ENCODE data around the gene APOBEC3A. TPM values are rescaled to one million over a fixed set of nuclear protein-coding genes. Genes with fewer than 3 reads are reported as not detected.
A peak's percentile ranks its signal among the peaks of the same experiment; 100 is the strongest.
"Not testable (repeated sequence)": the region's sequence is repeated elsewhere in the genome, so short reads cannot be mapped to it uniquely, and the experiment has no call there.

Gene APOBEC3A
- total RNA-seq, 6 experiments from 2014 or later: 0.73 to 2.8 (median 1.1) TPM

DNA sequence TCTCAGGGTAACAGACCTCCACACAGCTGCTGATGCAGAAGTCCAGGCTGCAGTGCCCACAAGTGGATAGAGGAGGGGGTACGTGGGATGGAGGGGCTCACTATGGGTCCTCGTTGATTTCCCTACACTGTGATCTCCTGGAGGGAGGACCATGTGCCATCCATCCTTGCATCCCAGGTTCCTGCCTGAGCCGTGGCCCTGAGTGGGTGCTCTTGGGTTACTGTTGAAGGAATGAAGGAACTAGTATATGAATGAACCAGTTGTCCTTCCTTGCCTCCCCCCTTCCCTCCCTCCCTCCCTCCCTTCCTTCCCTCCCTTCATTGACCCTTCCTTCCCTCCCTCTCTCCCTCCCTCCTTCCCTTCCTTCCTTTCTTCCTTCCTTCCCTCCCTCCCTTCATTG lies 40.1 kb downstream of the APOBEC3A start:
- ATAC-seq: no peak
- DNase-seq: no peak
- intact Hi-C loops (cut with DNase I): no loop called here
- Histone ChIP-seq H3K4me1 (no peaks in the 10 kb centered on the region), H3K27me3 (no peaks in the 10 kb centered on the region), H3K9me3 (no peaks in the 10 kb centered on the region), H3K4me3 (no peak overlapping the region), H3K36me3 (no peaks in the 10 kb centered on the region), H3K27ac (no peak overlapping the region)
- whole genome bisulfite sequencing (ENCODE audit: insufficient coverage, low coverage, low lambda C conversion rate, missing lambda C conversion rate): 66% methylated on average over 3 of the region's 3 CpGs
- TF ChIP-seq POLR2A (IDR thresholded peaks at IDR 0.05): no peak
- TF ChIP-seq, protein P1, sequence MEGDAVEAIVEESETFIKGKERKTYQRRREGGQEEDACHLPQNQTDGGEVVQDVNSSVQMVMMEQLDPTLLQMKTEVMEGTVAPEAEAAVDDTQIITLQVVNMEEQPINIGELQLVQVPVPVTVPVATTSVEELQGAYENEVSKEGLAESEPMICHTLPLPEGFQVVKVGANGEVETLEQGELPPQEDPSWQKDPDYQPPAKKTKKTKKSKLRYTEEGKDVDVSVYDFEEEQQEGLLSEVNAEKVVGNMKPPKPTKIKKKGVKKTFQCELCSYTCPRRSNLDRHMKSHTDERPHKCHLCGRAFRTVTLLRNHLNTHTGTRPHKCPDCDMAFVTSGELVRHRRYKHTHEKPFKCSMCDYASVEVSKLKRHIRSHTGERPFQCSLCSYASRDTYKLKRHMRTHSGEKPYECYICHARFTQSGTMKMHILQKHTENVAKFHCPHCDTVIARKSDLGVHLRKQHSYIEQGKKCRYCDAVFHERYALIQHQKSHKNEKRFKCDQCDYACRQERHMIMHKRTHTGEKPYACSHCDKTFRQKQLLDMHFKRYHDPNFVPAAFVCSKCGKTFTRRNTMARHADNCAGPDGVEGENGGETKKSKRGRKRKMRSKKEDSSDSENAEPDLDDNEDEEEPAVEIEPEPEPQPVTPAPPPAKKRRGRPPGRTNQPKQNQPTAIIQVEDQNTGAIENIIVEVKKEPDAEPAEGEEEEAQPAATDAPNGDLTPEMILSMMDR (IDR thresholded peaks at IDR 0.05): no peak

DNA sequence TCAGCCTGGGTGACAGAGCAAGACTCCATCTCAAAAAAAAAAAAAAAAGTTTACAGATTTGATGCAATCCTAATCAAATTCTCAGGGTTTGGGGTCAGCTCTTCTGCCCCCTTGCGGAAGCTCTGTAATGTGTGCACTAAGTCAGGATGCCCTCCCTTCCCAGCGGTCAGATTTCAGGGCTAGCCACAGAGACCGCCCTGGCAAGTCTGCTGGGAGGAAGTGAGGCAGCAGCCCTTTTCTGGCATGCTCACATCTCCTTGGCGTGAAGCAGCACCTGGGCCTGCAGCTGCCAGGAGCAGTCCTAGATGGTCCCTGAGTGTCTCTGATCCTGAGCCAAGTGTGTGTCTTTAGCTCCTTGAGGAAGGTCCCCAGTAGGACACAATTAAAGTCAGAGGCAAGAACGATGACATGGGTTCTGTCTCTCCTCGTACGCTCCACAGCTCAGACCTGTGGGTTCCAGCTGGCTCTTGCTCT lies 45.8 kb downstream of the APOBEC3A start:
- no peaks in the 10 kb centered on the region for H3K36me3 ChIP-seq
- ATAC-seq (peak; percentile 94 to 98 (median 96)), DNase-seq (peak; percentile 63 to 70 (median 64))
- no peak for TF ChIP-seq POLR2A (IDR thresholded peaks at IDR 0.05)
- TF ChIP-seq, protein P1 (IDR thresholded peaks at IDR 0.05): peak; percentile 58 to 72 (median 64)
- H3K27ac ChIP-seq: no peak overlapping the region
- H3K9me3 ChIP-seq: no peaks in the 10 kb centered on the region
- intact Hi-C loops (cut with DNase I): loop anchor here in 1 of 2 donors (5.0 kb wide), 1 partner anchor 136 kb away; no protein-coding TSS in a partner anchor
- 35% methylated on average over 3 of the region's 7 CpGs for WGBS (ENCODE audit: insufficient coverage, low coverage, low lambda C conversion rate, missing lambda C conversion rate)
- H3K4me1 ChIP-seq: no peaks in the 10 kb centered on the region
- H3K27me3 ChIP-seq: no peaks in the 10 kb centered on the region
- H3K4me3 ChIP-seq: no peak overlapping the region

DNA sequence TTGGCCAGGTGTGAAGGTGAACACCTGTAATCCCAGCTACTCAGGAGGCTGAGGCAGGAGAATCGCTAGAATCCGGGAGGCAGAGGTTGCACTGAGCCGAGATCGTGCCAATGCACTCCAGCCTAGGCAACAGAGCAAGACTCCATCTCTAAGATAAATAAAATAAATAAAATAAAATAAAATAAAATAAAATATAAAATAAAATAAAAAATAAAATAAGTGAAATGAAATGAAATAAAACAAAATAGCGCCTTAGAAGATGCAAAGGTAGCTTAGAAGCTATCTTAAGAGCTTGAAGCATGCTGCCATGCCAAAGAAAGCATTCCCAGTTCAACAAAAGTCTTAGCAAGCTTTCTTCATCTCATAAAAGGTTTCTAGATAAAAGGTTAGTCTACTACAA lies 49.8 kb downstream of the APOBEC3A start:
- H3K27me3 ChIP-seq: no peaks in the 10 kb centered on the region
- H3K36me3 ChIP-seq: no peaks in the 10 kb centered on the region
- no peaks in the 10 kb centered on the region for H3K4me1 ChIP-seq
- intact Hi-C loops (cut with DNase I): loop anchor here in 1 of 2 donors (5.0 kb wide), 1 partner anchor 115 kb away; no protein-coding TSS in a partner anchor
- H3K27ac ChIP-seq: no peak overlapping the region
- WGBS (ENCODE audit: insufficient coverage, low coverage, low lambda C conversion rate, missing lambda C conversion rate): 86% methylated on average over 4 of the region's 5 CpGs
- ATAC-seq (no peak), DNase-seq (no peak)
- no peak overlapping the region for H3K4me3 ChIP-seq
- TF ChIP-seq, protein P1 (IDR thresholded peaks at IDR 0.05): no peak
- TF ChIP-seq POLR2A (IDR thresholded peaks at IDR 0.05): no peak
- no peaks in the 10 kb centered on the region for H3K9me3 ChIP-seq

DNA sequence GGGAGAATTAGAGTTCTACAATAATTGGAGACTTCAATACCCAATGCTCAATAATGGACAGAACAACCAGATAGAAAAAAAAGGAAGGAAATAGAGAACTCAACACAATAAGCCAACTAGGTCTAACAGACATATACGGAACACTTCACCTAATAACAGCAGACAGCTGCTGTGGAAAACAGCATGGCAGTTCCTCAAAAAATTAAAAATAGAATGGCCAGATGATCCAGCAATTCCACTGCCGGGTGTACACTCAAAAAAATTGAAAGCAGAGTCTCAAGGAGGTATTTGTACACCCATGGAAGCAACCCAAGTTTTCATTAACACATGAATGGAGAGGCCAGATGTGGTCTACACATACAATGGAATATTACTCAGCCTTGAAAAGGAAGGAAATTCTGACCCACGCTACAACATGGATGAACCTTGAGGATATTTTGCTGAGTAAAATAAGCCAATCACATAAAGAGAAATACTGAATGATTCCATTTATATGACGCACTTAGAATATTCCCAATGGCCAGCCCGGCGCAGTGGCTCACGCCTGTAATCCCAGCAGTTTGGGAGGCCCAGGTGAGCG lies 51.0 kb downstream of the APOBEC3A start:
- H3K4me3 ChIP-seq, DNase-seq, H3K36me3 ChIP-seq, H3K4me1 ChIP-seq, ATAC-seq, H3K27ac ChIP-seq, H3K9me3 ChIP-seq, H3K27me3 ChIP-seq: not testable (repeated sequence)
- intact Hi-C loops (cut with DNase I): loop anchor here in 1 of 2 donors (5.0 kb wide), 1 partner anchor 114 kb away; no protein-coding TSS in a partner anchor
- 85% methylated on average over 7 of the region's 8 CpGs for WGBS (ENCODE audit: insufficient coverage, low coverage, low lambda C conversion rate, missing lambda C conversion rate)

DNA sequence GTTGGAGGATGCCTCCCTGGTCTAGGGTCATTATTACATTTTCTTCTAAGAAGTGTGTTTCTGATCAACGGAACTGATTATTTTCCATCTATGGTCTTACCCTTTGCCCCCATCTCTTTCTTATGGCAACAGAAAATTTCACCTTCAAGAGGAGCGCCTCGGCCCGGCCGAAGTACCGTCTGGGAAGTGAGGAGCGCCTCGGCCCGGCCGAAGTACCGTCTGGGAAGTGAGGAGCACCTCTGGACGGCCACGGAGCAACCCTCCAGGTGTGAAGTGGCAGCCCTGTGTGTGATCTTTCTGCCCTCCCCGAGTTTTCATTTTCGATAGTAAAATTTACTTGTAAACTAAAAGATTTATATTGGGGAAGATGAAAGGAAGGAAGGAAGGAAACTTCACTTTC lies 53.5 kb downstream of the APOBEC3A start:
- H3K36me3 ChIP-seq: no peaks in the 10 kb centered on the region
- H3K9me3 ChIP-seq: no peaks in the 10 kb centered on the region
- DNase-seq: no peak
- H3K27me3 ChIP-seq: no peaks in the 10 kb centered on the region
- WGBS (ENCODE audit: insufficient coverage, low coverage, low lambda C conversion rate, missing lambda C conversion rate): 42% methylated on average over 9 of the region's 15 CpGs
- intact Hi-C loops (cut with DNase I): no loop called here
- H3K4me1 ChIP-seq: no peaks in the 10 kb centered on the region
- H3K4me3 ChIP-seq: no peak overlapping the region
- H3K27ac ChIP-seq: no peak overlapping the region
- TF ChIP-seq, protein P1 (IDR thresholded peaks at IDR 0.05): no peak
- no peak for TF ChIP-seq POLR2A (IDR thresholded peaks at IDR 0.05)
- no peak for ATAC-seq

Other genes with a start within 250 kb of the APOBEC3A start
- gene SUN2, start 201.6 kb upstream of the APOBEC3A start, total RNA-seq: 100 to 1,000 TPM; 104 to 174 (median 144) TPM
- 1 to 10 TPM; 2.0 to 6.2 (median 5.1) TPM for gene DNAL4, start 163.5 kb upstream of the APOBEC3A start, total RNA-seq
- under 1 TPM; 0.18 to 0.68 (median 0.28) TPM for gene NPTXR, start 113.6 kb upstream of the APOBEC3A start, total RNA-seq
- gene CBX6, start 85.4 kb upstream of the APOBEC3A start, total RNA-seq: 10 to 100 TPM in 4 of 6 experiments, 1 to 10 TPM in 2; 7.8 to 22.5 (median 12.1) TPM
- 1 to 10 TPM in 4 of 6 experiments, under 1 TPM in 2; 0.61 to 1.6 (median 1.1) TPM for gene APOBEC3B, start 24.7 kb downstream of the APOBEC3A start, total RNA-seq
- gene APOBEC3C, start 56.6 kb downstream of the APOBEC3A start, total RNA-seq: 1 to 10 TPM; 1.0 to 3.8 (median 2.1) TPM
- gene APOBEC3D, start 63.5 kb downstream of the APOBEC3A start, total RNA-seq: 1 to 10 TPM in 1 of 6 experiments, under 1 TPM in 5; 0.35 to 1.0 (median 0.61) TPM
- gene APOBEC3F, start 83.3 kb downstream of the APOBEC3A start, total RNA-seq: 1 to 10 TPM; 2.0 to 6.6 (median 4.5) TPM
- 1 to 10 TPM in 5 of 6 experiments, under 1 TPM in 1; 0.42 to 3.0 (median 2.0) TPM for gene APOBEC3G, start 119.7 kb downstream of the APOBEC3A start, total RNA-seq
- gene APOBEC3H, start 139.6 kb downstream of the APOBEC3A start, total RNA-seq: under 1 TPM in 1 of 6 experiments, not detected in 5; 0.31 TPM
- 10 to 100 TPM in 5 of 6 experiments, 1 to 10 TPM in 1; 8.0 to 14.5 (median 12.9) TPM for gene CBX7, start 195.1 kb downstream of the APOBEC3A start, total RNA-seq

All from right lobe of liver (tissue), 6 donors.